Astrocyte (in vitro differentiated cells and primary cell): Measurements from ENCODE around the gene CDH22.
A peak's percentile ranks its signal among the peaks of the same experiment; 100 is the strongest.

Experiments
- CTCF ChIP-seq: IDR thresholded peaks from 2 replicates; pipeline ENCODE4 v1.5.1; 2011; ENCODE audit warnings: low read depth, mild to moderate bottlenecking, inconsistent platforms, low read length, moderate library complexity; ENCODE audit not compliant: insufficient read depth
- EZH2 ChIP-seq: IDR thresholded peaks from 2 replicates; pipeline ENCODE4 v1.6.1; 2012; ENCODE audit warnings: mild to moderate bottlenecking, low read length, inconsistent platforms; ENCODE audit not compliant: insufficient read depth

- TF ChIP-seq CTCF (peak; percentile 17), EZH2 (no peak)
Observed at GRCh38 chr20:46324960-46325703, 16.8 kb upstream of the CDH22 start.
